ENCODE data around the gene IL1RAP.
"Not testable (repeated sequence)": the region's sequence is repeated elsewhere in the genome, so short reads cannot be mapped to it uniquely, and the experiment has no call there.

The IL1RAP gene, protein sequence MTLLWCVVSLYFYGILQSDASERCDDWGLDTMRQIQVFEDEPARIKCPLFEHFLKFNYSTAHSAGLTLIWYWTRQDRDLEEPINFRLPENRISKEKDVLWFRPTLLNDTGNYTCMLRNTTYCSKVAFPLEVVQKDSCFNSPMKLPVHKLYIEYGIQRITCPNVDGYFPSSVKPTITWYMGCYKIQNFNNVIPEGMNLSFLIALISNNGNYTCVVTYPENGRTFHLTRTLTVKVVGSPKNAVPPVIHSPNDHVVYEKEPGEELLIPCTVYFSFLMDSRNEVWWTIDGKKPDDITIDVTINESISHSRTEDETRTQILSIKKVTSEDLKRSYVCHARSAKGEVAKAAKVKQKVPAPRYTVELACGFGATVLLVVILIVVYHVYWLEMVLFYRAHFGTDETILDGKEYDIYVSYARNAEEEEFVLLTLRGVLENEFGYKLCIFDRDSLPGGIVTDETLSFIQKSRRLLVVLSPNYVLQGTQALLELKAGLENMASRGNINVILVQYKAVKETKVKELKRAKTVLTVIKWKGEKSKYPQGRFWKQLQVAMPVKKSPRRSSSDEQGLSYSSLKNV

DNA sequence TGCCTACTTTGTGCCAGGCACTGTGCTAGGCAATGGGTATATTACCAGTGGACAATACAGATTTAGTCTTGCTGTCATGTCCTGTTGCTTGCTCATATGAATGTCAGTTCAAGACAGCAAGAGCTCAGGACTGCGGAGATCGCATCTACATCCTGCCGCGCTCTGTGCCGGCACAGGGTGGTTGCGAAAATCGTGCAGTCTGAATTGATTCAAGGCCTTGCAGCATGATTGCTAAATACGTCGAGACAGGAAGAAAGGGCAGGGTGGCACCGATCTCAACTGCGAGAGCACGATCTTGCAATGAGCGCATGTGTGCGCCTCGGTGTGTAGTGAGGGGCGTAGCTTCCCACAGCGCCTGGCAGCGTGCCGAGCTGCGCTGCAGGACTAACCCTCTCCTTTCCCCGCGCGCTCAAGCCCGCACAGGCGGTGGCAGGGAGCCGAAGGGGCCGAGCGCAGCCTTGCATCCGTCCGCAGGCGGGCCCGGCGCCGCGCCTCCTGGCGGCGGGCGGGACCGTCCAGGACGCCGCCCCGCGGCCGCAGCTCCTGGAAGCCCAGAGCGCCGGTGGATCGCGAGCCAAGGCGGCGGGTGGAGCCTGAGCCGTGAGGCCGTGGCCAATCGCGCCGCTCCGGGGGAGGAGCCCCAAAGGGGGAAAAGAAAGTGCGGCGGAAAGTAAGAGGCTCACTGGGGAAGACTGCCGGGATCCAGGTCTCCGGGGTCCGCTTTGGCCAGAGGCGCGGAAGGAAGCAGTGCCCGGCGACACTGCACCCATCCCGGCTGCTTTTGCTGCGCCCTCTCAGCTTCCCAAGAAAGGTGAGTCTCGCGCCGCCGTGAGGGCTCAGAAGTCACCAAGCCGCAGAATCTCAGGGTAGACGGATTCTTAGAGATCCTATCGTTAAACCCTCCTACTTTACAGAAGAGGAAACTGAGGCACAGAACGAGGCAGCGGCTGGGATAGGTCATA lies at the start of gene IL1RAP:
IL1RAP (plus strand) TSS at position 677 of the 962 bp plus-strand sequence. CDS start 50,205 bp downstream, outside the sequence.
- DNase-seq (ENCODE audit: low read depth in 1 of 2, low spot score in 1 of 2): peak; percentile 72 to 76

DNA sequence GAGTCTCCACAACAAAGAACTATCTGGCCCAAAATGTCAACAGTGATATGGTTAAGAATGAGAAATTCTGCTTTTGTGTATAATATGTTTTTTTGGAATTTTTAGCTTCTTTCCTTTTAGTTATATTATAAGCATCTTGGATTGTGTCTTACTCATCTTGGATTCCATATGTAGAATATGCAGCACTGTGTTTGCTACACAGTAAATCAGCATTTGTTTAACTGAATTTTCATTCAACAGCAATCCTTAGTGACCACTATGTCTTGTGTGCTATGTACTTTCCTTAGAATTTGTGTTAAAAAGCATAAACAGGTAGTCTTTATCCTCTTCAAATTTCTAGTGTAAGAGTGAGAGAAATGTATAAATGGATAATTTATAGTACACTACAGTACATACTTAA lies 46.0 kb upstream of the IL1RAP start:
- DNase-seq (ENCODE audit: low read depth in 1 of 2, low spot score in 1 of 2): no peak

DNA sequence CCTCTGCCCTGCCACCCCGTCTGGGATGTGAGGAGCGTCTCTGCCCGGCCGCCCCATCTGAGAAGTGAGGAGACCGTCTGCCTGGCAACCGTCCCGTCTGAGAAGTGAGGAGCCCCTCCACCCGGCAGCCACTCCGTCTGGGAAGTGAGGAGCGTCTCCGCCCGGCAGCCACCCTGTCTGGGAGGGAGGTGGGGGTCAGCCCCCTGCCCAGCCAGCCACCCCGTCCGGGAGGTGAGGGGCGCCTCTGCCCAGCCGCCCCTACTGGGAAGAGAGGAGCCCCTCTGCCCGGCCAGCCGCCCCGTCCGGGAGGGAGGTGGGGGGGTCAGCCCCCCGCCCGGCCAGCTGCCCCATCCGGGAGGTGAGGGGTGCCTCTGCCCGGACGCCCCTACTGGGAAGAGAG lies 40.6 kb upstream of the IL1RAP start:
- DNase-seq (ENCODE audit: low read depth in 1 of 2, low spot score in 1 of 2): not testable (repeated sequence)

GRCh38 chr3:190481779-190482178 lies 32.1 kb upstream of the IL1RAP start:
- no peak for DNase-seq (ENCODE audit: low read depth in 1 of 2, low spot score in 1 of 2)

DNA sequence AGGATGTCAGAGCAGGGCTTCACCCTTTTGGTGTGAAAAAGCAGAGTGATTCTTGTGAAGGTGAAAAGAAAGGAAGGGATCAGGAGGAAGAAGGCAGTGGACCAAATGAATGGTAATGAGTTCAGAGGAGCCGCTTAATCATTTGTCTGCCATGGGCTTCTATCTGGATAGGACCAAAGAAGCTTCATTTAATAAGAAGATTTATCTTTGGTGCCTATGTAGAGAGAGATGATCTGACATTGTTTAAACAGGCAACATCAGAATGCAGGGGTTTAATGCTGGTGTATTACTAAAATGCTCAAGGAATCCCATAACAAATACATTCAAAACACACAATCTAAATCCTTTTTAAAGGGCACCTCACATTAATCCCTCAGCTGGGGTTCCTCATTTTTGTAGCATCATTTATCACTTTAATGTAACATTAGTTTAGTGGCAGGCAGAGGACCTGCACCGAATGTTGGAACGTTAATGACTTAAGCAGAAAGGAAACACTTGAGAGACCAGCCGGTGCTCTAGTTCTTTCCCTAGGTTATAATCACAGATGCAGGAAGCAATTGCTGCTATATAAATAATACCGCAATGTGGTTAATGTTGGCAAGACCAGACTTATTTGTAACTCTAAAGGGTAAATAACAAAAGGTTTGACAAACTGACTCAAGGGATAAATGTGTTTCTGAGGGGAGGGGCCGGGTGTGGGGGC lies 27.9 kb upstream of the IL1RAP start:
- DNase-seq (ENCODE audit: low read depth in 1 of 2, low spot score in 1 of 2): no peak

DNA sequence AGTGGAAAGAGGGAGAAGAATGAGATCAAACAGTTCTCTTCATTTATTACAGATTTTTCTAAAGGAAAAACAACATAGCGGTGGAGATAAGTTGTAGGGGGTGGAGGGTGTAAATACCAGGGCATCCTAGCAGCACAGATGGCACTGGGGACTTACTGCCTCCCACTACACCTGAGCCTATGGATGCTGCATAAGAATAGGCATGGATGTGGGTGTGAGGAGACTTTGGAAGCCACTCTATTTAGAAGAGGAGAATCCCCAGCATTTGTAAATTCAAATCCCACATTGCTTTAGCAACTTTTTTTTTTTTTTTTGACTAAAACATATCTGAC lies 27.4 kb upstream of the IL1RAP start:
- no peak for DNase-seq (ENCODE audit: low read depth in 1 of 2, low spot score in 1 of 2)

GRCh38 chr3:190486908-190487607 lies 26.8 kb upstream of the IL1RAP start:
- no peak for DNase-seq (ENCODE audit: low read depth in 1 of 2, low spot score in 1 of 2)

- DNase-seq (ENCODE audit: low read depth in 1 of 2, low spot score in 1 of 2): no peak
Measured at GRCh38 chr3:190491533-190492054, 22.3 kb upstream of the IL1RAP start.

DNA sequence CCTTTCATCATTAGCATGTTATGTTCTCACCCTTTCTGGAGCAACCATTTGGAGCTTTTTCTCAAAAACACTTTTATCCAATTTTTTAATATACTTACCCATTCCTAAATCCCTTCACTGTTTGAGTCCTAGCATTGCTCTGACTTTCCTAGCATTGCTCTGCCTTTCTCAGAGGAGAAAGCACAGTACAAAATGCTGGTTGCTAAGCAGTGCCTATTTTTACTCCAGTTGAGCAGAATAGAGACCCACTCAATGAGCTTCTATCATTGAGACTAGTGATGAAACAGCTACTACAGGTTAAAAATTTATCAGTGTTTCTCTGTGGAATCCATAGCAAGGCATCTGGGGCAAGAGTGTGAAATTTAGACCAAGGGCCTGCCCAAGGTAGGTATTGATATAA lies 21.8 kb upstream of the IL1RAP start:
- DNase-seq (ENCODE audit: low read depth in 1 of 2, low spot score in 1 of 2): no peak

- no peak for DNase-seq (ENCODE audit: low read depth in 1 of 2, low spot score in 1 of 2)
Measured at GRCh38 chr3:190492966-190493365, 20.9 kb upstream of the IL1RAP start.

DNA sequence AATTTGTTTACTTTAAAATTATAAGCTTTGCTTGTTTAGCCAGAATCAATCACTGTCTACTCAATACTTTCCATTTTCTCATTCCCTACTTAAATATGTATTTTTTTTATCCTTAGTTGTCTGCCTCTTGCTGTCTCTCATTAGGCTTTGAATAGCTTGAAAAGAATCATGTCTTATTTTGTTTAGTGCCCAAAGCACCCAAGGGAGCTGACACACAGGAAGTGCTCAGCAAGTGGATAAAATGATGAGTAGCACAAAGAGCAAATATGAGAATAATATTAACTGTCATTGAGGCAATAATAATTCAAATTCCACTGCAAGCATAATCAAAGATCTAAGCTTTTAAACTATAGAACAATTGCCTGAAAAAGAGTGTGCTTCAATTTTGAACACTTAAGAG lies 19.0 kb upstream of the IL1RAP start:
- DNase-seq (ENCODE audit: low read depth in 1 of 2, low spot score in 1 of 2): no peak

GRCh38 chr3:190495354-190495753 lies 18.5 kb upstream of the IL1RAP start:
- DNase-seq (ENCODE audit: low read depth in 1 of 2, low spot score in 1 of 2): no peak

DNA sequence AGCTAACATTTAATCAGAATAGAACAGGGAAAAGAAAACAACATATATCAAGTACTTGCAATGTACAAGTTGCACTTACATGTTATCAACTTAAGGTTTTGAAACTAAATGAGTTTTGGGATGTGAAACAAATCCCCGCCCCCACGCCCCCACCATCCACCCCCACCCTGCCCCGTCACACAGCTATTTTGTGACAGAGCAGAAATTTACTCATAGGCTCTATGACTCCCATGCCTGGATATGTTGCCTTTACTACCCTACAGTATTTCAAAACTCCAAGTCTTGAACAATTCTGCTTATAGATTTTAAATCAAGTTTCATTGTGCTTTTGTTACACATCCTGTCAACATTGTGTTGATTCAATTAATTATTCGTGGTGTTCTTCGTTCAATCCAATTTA lies 18.1 kb upstream of the IL1RAP start:
- no peak for DNase-seq (ENCODE audit: low read depth in 1 of 2, low spot score in 1 of 2)

DNA sequence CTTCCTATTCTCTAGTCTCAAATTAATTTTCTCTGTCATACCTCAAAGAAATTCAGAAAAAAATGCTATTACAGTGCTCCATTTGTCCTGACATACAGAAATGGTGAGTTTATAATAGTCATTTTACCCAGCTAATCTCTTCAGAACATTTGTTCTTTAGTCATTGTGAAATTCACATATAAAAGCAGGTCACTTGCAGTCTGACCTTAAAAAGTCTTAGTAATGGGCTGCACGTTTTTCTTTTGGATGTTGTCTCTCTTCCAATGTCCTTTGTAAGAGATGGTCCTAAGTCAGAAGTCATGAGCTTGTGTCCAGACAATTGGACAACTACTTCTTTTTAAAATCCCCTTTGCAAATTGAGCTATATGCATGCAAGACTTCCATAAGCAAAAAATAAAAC lies 17.0 kb upstream of the IL1RAP start:
- no peak for DNase-seq (ENCODE audit: low read depth in 1 of 2, low spot score in 1 of 2)

- no peak for DNase-seq (ENCODE audit: low read depth in 1 of 2, low spot score in 1 of 2)
Measured at GRCh38 chr3:190497811-190498210, 16.1 kb upstream of the IL1RAP start.

DNA sequence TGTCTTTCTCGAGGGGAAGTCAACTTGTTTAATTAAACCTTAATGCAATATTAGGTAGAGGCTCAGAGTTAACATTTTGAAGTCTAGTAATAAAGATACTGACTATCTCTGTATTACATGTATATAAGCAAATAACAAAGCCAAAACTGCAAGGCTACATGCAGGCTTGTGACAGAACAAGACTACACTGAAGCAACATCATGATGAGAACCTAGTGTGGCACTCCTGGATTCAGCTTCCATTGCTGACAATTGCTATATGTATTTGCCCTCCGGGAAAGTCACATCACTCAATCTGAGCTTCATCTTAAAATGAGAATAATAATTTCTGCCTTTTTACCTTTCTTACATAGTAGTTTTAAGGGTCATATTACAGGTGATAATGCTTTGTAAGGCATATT lies 15.6 kb upstream of the IL1RAP start:
- DNase-seq (ENCODE audit: low read depth in 1 of 2, low spot score in 1 of 2): no peak

DNA sequence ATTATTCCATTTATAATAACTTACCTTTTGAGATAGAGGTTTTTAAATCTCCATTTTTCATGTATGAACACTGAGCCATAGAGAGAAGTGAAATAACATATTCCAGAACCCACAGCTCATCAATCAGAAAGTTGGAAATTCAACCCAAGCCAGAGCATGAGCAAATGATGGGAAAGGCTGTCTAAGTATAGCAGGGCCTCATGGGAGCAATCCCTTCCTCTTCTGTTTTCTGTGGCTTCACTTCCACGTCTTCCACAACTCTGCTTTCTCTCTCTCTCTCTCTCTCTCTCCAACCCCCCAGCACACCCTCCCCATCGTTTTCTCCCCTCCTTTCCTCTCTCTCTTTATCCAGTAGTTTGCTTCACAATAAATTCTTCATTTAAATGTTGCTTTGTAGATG lies 14.8 kb upstream of the IL1RAP start:
- DNase-seq (ENCODE audit: low read depth in 1 of 2, low spot score in 1 of 2): no peak

DNA sequence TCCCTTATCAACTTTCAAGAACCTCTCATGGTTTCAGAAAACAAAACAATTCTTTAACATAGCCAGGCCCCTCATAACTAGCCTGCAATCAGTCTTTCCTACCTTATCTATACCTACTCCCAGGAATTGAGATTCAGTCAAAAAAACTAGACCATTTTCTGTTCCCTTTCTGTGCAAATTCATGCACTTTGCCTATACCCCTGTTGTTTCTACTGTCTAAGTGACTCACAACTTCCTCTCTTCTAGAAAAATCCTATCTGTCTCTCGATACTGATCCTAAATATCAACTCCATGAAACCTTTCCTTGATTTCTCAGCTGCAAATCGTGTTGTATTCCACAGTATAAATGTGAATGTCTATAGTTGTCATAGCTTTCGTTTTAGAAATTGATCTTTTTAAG lies 10.9 kb upstream of the IL1RAP start:
- no peak for DNase-seq (ENCODE audit: low read depth in 1 of 2, low spot score in 1 of 2)

- no peak for DNase-seq (ENCODE audit: low read depth in 1 of 2, low spot score in 1 of 2)
Measured at GRCh38 chr3:190504354-190505125, 9.3 kb upstream of the IL1RAP start.

Measured in stimulated activated CD4-positive, alpha-beta T cell treated with anti-CD3 and anti-CD28 coated beads, Interleukin-15, amount 100 ng/mL, for 1 hour (primary cell).